ENCODE data around the gene ERCC2.

GRCh38 chr19:45305007-45305406, 65.4 kb downstream of the ERCC2 start:
- TF ChIP-seq, protein P1, sequence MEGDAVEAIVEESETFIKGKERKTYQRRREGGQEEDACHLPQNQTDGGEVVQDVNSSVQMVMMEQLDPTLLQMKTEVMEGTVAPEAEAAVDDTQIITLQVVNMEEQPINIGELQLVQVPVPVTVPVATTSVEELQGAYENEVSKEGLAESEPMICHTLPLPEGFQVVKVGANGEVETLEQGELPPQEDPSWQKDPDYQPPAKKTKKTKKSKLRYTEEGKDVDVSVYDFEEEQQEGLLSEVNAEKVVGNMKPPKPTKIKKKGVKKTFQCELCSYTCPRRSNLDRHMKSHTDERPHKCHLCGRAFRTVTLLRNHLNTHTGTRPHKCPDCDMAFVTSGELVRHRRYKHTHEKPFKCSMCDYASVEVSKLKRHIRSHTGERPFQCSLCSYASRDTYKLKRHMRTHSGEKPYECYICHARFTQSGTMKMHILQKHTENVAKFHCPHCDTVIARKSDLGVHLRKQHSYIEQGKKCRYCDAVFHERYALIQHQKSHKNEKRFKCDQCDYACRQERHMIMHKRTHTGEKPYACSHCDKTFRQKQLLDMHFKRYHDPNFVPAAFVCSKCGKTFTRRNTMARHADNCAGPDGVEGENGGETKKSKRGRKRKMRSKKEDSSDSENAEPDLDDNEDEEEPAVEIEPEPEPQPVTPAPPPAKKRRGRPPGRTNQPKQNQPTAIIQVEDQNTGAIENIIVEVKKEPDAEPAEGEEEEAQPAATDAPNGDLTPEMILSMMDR (IDR thresholded peaks at IDR 0.05) = no peak
- TF ChIP-seq POLR2AphosphoS5 (IDR thresholded peaks at IDR 0.05) = no peak
